Activated CD8-positive, alpha-beta memory T cell treated with anti-CD3 and anti-CD28 coated beads, Interleukin-2, amount 50 U/mL, for 1 hour (primary cell): ENCODE data around the gene WBP2NL.
"Not testable (repeated sequence)": the region's sequence is repeated elsewhere in the genome, so short reads cannot be mapped to it uniquely, and the experiment has no call there.

Experiments used
- DNase-seq: peaks from one replicate; pipeline ENCODE4 v3.0.0-alpha.2; 2020; ENCODE audit errors: extremely low read depth

Gene WBP2NL

GRCh38 chr22:41998361-41999261 is at the start of gene WBP2NL:
Gene WBP2NL, plus strand, starts transcription at chr22:41998788. Its CDS starts 31 bp downstream, at chr22:41998819.
- DNase-seq: peak; percentile 75

- DNase-seq: not testable (repeated sequence)
Measured at GRCh38 chr22:41948928-41949296, 49.7 kb upstream of the WBP2NL start.

- DNase-seq: no peak
Measured at GRCh38 chr22:41949297-41949965, 49.2 kb upstream of the WBP2NL start.

GRCh38 chr22:41951898-41952474 is 46.6 kb upstream of the WBP2NL start, which contains the start of gene SMIM45:
Gene SMIM45, plus strand, starts transcription at chr22:41952150.
- no peak for DNase-seq

GRCh38 chr22:41952713-41953112 is 45.9 kb upstream of the WBP2NL start:
- no peak for DNase-seq

- DNase-seq: no peak
Measured at GRCh38 chr22:41957941-41958556, 40.5 kb upstream of the WBP2NL start.

GRCh38 chr22:41963453-41964111 is 35.0 kb upstream of the WBP2NL start:
- DNase-seq: no peak

GRCh38 chr22:41964112-41964491 is 34.5 kb upstream of the WBP2NL start:
- DNase-seq: no peak

GRCh38 chr22:41966225-41966606 is 32.4 kb upstream of the WBP2NL start:
- DNase-seq: no peak

GRCh38 chr22:41966607-41967240 is 31.9 kb upstream of the WBP2NL start:
- DNase-seq: no peak

GRCh38 chr22:41968601-41969000 is 30.0 kb upstream of the WBP2NL start:
- no peak for DNase-seq

- DNase-seq: no peak
Measured at GRCh38 chr22:41969110-41969646, 29.4 kb upstream of the WBP2NL start, which contains the start of gene SEPTIN3. Gene SEPTIN3, plus strand, starts transcription at chr22:41969443. Its CDS starts 2,050 bp downstream, at chr22:41971493.

GRCh38 chr22:41970601-41971000 is 28.0 kb upstream of the WBP2NL start:
- no peak for DNase-seq

GRCh38 chr22:41971431-41971830 is 27.2 kb upstream of the WBP2NL start:
- no peak for DNase-seq

GRCh38 chr22:41974691-41975290 is 23.8 kb upstream of the WBP2NL start:
- DNase-seq: no peak

- DNase-seq: no peak
Measured at GRCh38 chr22:41975299-41976069, 23.1 kb upstream of the WBP2NL start.

- no peak for DNase-seq
Measured at GRCh38 chr22:41976070-41976901, 22.3 kb upstream of the WBP2NL start.

GRCh38 chr22:41976961-41977566 is 21.5 kb upstream of the WBP2NL start:
- no peak for DNase-seq
